ENCODE results near the gene ZNF33B. TPM values are rescaled to one million over a fixed set of nuclear protein-coding genes. Genes with fewer than 3 reads are reported as not detected.

ZNF33B gene
- polyA plus RNA-seq, 1 donor = 48.5 TPM

DNA sequence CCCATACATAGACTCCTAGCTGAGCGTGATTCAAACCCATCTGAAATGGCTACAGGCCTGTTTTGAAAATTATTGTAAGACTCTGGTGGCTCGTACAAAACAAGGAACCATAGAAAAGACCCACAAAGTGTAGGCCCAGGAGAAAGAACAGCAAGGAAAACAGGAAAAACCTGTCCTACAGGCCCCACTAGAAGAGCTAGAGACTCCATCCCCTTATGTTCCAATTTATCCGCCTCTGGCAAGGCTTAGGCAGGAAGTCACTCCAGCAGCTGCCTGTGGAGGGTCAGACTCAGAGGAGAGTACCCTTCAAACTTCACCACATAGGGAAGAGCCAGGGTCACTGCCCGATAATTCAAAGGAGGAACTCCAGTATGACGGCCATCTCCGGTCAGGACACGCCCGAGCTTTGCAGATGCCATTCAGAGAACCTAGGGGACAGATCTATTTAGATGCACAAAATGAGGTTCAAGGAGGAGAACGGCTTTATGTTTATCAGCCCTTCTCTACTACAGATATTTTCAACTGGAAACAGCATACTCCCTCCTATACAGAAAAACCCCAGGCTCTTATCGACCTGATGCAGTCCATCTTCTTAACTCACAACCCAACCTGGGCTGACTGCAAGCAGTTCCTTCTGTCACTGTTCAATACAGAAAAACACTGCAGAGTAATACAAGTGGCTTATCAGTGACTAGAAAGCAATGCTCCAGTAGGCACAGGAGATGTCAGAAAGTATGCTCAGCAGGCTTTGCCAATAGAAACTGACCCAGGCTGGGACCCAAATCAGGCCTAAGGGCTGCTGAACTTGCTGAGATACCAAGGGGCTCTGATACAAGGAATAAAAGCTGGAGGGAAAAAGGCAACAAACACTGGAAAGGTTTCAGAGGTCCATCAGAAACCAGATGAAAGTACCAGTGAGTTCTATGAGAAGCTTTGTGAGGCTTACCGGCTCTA, 8.6 kb upstream of the ZNF33B start:
- Histone ChIP-seq H3K27ac (ENCODE audit: low read length) (no peak overlapping the region), H3K4me3 (ENCODE audit: low read length) (no peak overlapping the region), H3K36me3 (ENCODE audit: control insufficient read depth, insufficient read depth, low read length) (no peaks in the 10 kb centered on the region), H3K4me1 (ENCODE audit: control insufficient read depth, insufficient read depth, low read length) (peaks cover 37% of the 10 kb centered on the region), H3K27me3 (ENCODE audit: control insufficient read depth, insufficient read depth, low read length) (no peaks in the 10 kb centered on the region), H3K9me3 (ENCODE audit: control insufficient read depth, low read depth, low read length) (no peaks in the 10 kb centered on the region)
- peak in 1 of 2 donors; percentile 56 for DNase-seq
- WGBS (ENCODE audit: insufficient coverage, low lambda C conversion rate) = no CpG with 5 or more reads among the region's 11 CpGs

DNA sequence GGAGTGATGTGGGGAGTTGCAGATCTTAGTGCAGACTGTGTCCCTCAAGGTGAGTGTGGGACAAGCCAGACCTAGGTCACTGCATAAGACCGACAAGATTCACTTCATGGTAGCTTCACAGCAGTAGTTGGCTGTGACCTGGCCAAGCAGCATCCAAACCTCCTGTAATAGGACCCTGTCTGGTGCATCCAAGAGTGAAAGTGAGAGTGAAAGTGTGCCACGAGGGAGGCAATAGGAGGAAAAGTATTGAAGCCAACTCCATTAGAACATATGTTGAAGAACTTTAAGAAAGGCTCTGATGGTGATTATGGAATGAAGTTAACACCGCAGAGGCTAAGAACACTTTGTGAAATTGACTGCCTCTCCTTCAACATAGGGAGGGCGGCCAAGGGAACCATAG, 7.8 kb upstream of the ZNF33B start:
- no peak overlapping the region for H3K4me3 ChIP-seq (ENCODE audit: low read length)
- H3K9me3 ChIP-seq (ENCODE audit: control insufficient read depth, low read depth, low read length) = no peaks in the 10 kb centered on the region
- H3K27ac ChIP-seq (ENCODE audit: low read length) = peak overlapping the region; percentile 96
- no peaks in the 10 kb centered on the region for H3K27me3 ChIP-seq (ENCODE audit: control insufficient read depth, insufficient read depth, low read length)
- H3K4me1 ChIP-seq (ENCODE audit: control insufficient read depth, insufficient read depth, low read length) = peaks cover 36% of the 10 kb centered on the region
- no peaks in the 10 kb centered on the region for H3K36me3 ChIP-seq (ENCODE audit: control insufficient read depth, insufficient read depth, low read length)
- DNase-seq = peak in 1 of 2 donors; percentile 47
- WGBS (ENCODE audit: insufficient coverage, low lambda C conversion rate) = 0% methylated on average over 1 of the region's 4 CpGs

DNA sequence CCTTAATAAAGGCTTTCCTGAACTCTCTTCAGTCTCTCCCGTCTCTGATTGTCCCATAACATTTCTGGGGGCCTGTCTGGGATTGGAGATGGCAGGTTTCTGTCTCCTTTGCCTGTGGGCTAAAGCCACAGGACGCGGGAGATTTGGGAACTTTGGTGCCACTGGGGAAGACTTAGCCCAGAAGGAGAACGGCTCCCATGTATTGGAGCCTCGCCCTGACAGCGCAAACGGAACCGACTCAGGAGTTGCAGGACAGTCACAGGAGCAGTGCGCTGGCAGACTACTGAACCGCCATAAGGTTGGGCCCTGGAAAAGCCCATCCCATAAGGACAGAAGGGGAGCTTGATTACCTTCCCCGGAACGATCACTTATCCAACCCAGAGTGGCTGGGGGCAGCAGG, 7.1 kb upstream of the ZNF33B start:
- Histone ChIP-seq H3K4me1 (ENCODE audit: control insufficient read depth, insufficient read depth, low read length) (peaks cover 36% of the 10 kb centered on the region), H3K27ac (ENCODE audit: low read length) (peak overlapping the region; percentile 96)
- no CpG with 5 or more reads among the region's 12 CpGs for WGBS (ENCODE audit: insufficient coverage, low lambda C conversion rate)

DNA sequence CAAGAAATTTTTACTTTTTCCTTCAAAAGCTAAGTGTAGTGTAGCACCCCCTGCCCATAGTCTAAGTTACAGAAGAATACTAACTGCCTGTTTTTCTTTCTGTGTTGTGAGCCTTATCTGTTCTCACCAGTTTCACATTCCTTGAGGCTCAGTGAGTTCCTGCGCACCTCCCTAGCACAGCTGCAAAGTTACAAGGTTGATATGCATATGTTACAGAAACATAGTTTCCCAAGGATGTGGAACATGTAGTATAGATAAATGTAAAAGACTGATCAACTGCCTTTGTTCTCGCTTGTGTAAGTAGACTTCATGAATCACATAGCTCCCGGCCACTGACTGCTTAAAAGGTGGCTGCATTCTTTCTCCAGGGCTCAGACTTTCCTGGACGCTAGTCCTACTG, 6.7 kb upstream of the ZNF33B start:
- Histone ChIP-seq H3K27ac (ENCODE audit: low read length) (peak overlapping the region; percentile 96), H3K27me3 (ENCODE audit: control insufficient read depth, insufficient read depth, low read length) (no peaks in the 10 kb centered on the region)
- DNase-seq = peak in 1 of 2 donors; percentile 79

More for the DNA sequence above, 7.1 kb upstream of the ZNF33B start:
- no peaks in the 10 kb centered on the region for H3K27me3 ChIP-seq (ENCODE audit: control insufficient read depth, insufficient read depth, low read length)
- no peaks in the 10 kb centered on the region for H3K36me3 ChIP-seq (ENCODE audit: control insufficient read depth, insufficient read depth, low read length)
- H3K4me3 ChIP-seq (ENCODE audit: low read length) = no peak overlapping the region
- peak in 1 of 2 donors; percentile 57 for DNase-seq
- H3K9me3 ChIP-seq (ENCODE audit: control insufficient read depth, low read depth, low read length) = no peaks in the 10 kb centered on the region

DNA sequence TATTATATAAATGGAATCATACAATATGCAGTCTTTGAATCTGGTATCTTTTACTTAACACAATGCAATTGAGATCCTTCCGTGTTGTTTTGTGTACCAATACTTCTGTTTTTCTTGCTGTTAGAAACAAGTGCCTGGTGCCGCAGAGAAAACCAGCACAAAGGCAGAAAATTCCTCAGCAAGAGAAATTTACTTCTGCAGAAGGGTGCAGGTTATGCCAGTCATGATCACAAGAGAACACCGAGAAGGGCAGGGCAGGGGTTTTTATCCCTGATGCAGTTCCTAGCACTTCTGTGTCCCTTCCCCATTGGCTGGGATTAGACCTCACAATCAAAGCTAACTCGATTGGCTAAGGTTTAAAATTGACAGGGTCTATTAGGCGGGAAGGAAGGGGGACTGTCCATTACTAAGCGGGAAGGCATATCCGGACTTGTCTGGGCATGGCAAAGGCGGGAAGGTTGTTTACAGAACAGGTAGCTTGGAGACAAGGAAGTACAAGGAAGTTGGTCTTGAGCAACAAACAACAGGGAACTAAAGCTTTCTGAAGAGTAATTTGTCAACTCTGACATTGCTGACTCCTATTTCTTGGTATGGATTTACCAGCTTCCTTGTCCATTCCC, 2.4 kb upstream of the ZNF33B start:
- 80% methylated on average over 1 of the region's 8 CpGs for WGBS (ENCODE audit: insufficient coverage, low lambda C conversion rate)
- no peaks in the 10 kb centered on the region for H3K36me3 ChIP-seq (ENCODE audit: control insufficient read depth, insufficient read depth, low read length)
- H3K4me1 ChIP-seq (ENCODE audit: control insufficient read depth, insufficient read depth, low read length) = peaks cover 28% of the 10 kb centered on the region
- no peaks in the 10 kb centered on the region for H3K27me3 ChIP-seq (ENCODE audit: control insufficient read depth, insufficient read depth, low read length)
- H3K9me3 ChIP-seq (ENCODE audit: control insufficient read depth, low read depth, low read length) = no peaks in the 10 kb centered on the region
- peak; percentile 67 to 73 for DNase-seq
- peak overlapping the region; percentile 97 for H3K27ac ChIP-seq (ENCODE audit: low read length)
- H3K4me3 ChIP-seq (ENCODE audit: low read length) = no peak overlapping the region

More for the DNA sequence above, 6.7 kb upstream of the ZNF33B start:
- Histone ChIP-seq H3K4me1 (ENCODE audit: control insufficient read depth, insufficient read depth, low read length) (peaks cover 39% of the 10 kb centered on the region), H3K36me3 (ENCODE audit: control insufficient read depth, insufficient read depth, low read length) (no peaks in the 10 kb centered on the region), H3K4me3 (ENCODE audit: low read length) (no peak overlapping the region), H3K9me3 (ENCODE audit: control insufficient read depth, low read depth, low read length) (no peaks in the 10 kb centered on the region)
- no CpG with 5 or more reads among the region's 4 CpGs for WGBS (ENCODE audit: insufficient coverage, low lambda C conversion rate)

DNA sequence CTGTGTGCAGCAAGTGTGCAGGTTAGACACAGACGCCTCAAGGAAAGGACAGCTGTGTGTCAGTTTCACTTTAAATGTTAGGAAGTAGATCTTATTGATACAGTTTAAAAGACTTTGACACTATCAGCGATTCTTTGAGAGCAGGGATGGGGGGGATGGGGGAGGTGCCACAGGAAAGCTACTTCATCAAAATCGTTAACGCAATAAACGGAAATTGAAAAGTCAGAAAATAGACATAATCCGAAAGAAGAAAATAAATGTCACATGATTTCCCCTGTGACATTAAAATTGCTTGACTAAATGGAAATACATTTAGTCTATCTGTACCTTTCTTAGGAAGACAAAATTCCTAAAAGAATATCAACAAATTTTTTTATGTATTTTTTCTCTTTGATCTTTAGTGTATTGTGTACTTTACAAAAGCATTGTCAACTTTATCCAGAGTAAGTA, 476 bp upstream of the ZNF33B start:
- Histone ChIP-seq H3K4me3 (ENCODE audit: low read length) (peak overlapping the region; percentile 89), H3K27me3 (ENCODE audit: control insufficient read depth, insufficient read depth, low read length) (no peaks in the 10 kb centered on the region), H3K9me3 (ENCODE audit: control insufficient read depth, low read depth, low read length) (no peaks in the 10 kb centered on the region), H3K36me3 (ENCODE audit: control insufficient read depth, insufficient read depth, low read length) (no peaks in the 10 kb centered on the region), H3K27ac (ENCODE audit: low read length) (peak overlapping the region; percentile 99), H3K4me1 (ENCODE audit: control insufficient read depth, insufficient read depth, low read length) (peaks cover 23% of the 10 kb centered on the region)
- 0% methylated on average over 1 of the region's 6 CpGs for WGBS (ENCODE audit: insufficient coverage, low lambda C conversion rate)
- no peak for DNase-seq

DNA sequence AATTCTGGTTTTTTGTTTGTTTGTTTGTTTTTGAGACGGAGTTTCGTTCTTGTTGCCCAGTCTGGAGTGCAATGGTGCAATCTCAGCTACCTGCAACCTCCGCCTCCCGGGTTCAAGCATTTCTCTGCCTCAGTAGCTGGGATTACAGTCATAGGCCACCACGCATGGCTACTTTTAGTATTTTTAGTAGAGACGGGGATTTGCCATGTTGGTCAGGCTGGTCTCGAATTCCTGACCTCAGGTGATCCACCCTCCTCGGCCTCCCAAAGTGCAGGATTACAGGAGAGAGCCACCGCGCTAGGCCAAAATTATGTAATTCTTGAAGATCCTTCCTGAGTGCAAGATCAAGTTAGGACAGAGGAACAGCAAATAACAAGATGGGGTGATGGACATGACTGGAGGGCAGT, 719 bp downstream of the ZNF33B start:
- no CpG with 5 or more reads among the region's 10 CpGs for WGBS (ENCODE audit: insufficient coverage, low lambda C conversion rate)
- no peaks in the 10 kb centered on the region for H3K27me3 ChIP-seq (ENCODE audit: control insufficient read depth, insufficient read depth, low read length)
- no peaks in the 10 kb centered on the region for H3K9me3 ChIP-seq (ENCODE audit: control insufficient read depth, low read depth, low read length)
- H3K4me1 ChIP-seq (ENCODE audit: control insufficient read depth, insufficient read depth, low read length) = peaks cover 23% of the 10 kb centered on the region
- H3K27ac ChIP-seq (ENCODE audit: low read length) = peak overlapping the region; percentile 99
- peak overlapping the region; percentile 89 for H3K4me3 ChIP-seq (ENCODE audit: low read length)
- no peak for DNase-seq
- H3K36me3 ChIP-seq (ENCODE audit: control insufficient read depth, insufficient read depth, low read length) = no peaks in the 10 kb centered on the region

DNA sequence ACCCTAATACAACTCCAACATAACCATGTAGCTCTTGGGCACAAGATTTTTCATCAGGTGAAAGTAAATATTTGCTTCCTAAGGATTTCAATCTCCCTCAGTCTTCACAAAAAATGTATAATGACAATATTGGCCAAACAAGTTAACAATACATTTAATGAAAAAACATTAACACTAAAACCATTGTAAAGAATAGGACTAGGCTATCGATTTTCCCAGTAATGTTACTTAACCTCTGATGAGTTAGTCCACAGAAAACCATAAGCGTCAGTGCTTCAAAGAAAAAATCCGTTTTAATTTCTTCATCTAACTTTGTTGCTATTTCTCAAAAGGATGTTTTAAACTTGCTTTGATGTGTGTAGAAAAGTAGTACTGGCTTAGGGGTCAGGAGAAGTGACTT, 1.2 kb downstream of the ZNF33B start:
- Histone ChIP-seq H3K36me3 (ENCODE audit: control insufficient read depth, insufficient read depth, low read length) (no peaks in the 10 kb centered on the region), H3K4me3 (ENCODE audit: low read length) (peak overlapping the region; percentile 89), H3K27me3 (ENCODE audit: control insufficient read depth, insufficient read depth, low read length) (no peaks in the 10 kb centered on the region), H3K4me1 (ENCODE audit: control insufficient read depth, insufficient read depth, low read length) (peaks cover 23% of the 10 kb centered on the region), H3K9me3 (ENCODE audit: control insufficient read depth, low read depth, low read length) (no peaks in the 10 kb centered on the region), H3K27ac (ENCODE audit: low read length) (peak overlapping the region; percentile 99)
- WGBS (ENCODE audit: insufficient coverage, low lambda C conversion rate) = no CpG with 5 or more reads among the region's 3 CpGs
- DNase-seq = peak in 1 of 2 donors; percentile 22

DNA sequence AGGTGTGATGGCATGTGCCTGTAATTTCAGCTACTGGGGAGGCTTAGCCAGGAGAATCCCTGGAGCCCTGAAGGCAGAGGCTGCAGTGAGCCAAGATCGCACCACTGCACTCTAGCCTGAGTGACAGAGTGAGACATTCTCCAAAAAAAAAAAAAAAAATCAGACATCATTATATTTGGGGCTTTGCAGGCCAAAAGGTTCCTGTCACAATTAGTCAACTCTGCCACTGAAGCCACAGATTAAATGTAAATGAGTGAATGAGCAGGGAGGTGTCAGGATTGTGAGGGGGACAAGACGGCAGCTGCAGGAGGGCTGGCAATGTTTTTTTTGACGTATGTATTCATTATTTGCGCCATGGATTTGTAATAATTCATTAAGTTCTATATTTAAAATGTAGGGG, 3.3 kb downstream of the ZNF33B start:
- no CpG with 5 or more reads among the region's 4 CpGs for WGBS (ENCODE audit: insufficient coverage, low lambda C conversion rate)
- no peak overlapping the region for H3K4me3 ChIP-seq (ENCODE audit: low read length)
- H3K9me3 ChIP-seq (ENCODE audit: control insufficient read depth, low read depth, low read length) = no peaks in the 10 kb centered on the region
- peaks cover 6% of the 10 kb centered on the region for H3K4me1 ChIP-seq (ENCODE audit: control insufficient read depth, insufficient read depth, low read length)
- DNase-seq = no peak
- peaks cover 16% of the 10 kb centered on the region for H3K36me3 ChIP-seq (ENCODE audit: control insufficient read depth, insufficient read depth, low read length)
- no peak overlapping the region for H3K27ac ChIP-seq (ENCODE audit: low read length)
- no peaks in the 10 kb centered on the region for H3K27me3 ChIP-seq (ENCODE audit: control insufficient read depth, insufficient read depth, low read length)

DNA sequence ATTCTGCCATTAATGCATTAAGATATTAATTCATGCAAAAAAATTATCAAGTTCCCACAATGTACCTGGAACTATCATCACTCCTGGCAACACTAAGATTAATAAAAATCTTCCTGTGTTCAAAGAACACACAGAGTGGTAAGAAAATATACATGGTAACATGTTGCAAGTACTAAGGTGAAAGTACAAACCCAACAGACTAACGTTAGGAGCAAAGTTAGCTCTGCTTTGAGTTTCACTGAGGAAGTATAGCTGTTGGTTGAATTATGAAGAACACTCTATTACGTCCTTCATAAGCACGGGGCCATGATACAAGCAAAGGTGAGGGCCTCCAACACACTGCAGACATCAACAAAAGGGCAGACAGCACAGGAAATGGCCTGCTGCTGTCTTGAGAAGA, 5.8 kb downstream of the ZNF33B start:
- H3K27me3 ChIP-seq (ENCODE audit: control insufficient read depth, insufficient read depth, low read length) = no peaks in the 10 kb centered on the region
- H3K36me3 ChIP-seq (ENCODE audit: control insufficient read depth, insufficient read depth, low read length) = peaks cover 32% of the 10 kb centered on the region
- no CpG with 5 or more reads among the region's 3 CpGs for WGBS (ENCODE audit: insufficient coverage, low lambda C conversion rate)
- DNase-seq = peak in 1 of 2 donors; percentile 67
- no peaks in the 10 kb centered on the region for H3K9me3 ChIP-seq (ENCODE audit: control insufficient read depth, low read depth, low read length)
- H3K4me1 ChIP-seq (ENCODE audit: control insufficient read depth, insufficient read depth, low read length) = no peaks in the 10 kb centered on the region
- H3K27ac ChIP-seq (ENCODE audit: low read length) = peak overlapping the region; percentile 50
- no peak overlapping the region for H3K4me3 ChIP-seq (ENCODE audit: low read length)

Measured in large intestine (tissue), 3 donors.